Measurements from ENCODE around the gene TYMP.

TYMP gene, protein sequence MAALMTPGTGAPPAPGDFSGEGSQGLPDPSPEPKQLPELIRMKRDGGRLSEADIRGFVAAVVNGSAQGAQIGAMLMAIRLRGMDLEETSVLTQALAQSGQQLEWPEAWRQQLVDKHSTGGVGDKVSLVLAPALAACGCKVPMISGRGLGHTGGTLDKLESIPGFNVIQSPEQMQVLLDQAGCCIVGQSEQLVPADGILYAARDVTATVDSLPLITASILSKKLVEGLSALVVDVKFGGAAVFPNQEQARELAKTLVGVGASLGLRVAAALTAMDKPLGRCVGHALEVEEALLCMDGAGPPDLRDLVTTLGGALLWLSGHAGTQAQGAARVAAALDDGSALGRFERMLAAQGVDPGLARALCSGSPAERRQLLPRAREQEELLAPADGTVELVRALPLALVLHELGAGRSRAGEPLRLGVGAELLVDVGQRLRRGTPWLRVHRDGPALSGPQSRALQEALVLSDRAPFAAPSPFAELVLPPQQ

DNA sequence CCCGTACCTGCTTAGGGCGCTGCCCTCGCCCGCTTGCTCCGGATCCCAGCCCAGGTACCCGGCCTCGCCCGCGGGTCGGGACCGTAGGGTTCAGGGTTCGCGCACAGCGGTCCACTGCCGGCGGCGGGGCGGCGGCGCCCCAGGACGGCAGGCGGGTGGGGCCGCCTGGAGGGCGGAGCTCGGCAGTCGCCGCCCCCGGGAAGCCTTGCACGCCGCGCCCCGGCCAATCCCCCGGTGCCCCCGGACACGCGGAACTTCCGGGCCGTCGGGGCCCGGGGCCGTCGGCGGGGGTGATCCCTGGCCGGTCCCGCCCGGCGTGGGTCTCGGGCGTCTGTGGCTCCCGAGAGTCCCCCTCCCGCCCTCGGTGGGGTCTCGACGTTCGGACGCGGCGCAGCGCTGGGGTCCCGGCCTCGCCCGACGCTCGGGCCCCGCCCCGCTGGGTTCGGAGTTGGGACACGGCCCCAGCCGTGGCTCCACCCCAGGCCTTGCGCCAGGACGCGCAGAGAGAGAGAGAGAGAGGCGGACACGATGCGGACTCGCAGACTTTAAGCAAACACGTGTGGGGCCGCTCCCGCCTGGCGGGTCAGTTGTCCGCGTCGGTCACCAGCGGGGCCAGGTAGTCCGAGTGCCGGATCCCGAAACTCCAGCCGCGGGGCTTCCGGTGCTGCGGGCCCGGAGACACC lies at the start of gene TYMP:
Gene TYMP (minus strand): TSS at position 116 of the 683 bp plus-strand sequence. CDS start 303 bp downstream, outside the sequence.
- peak within 1 kb of the TSS; percentile 57 to 69 for H3K27ac ChIP-seq
- no peaks in the 10 kb centered on the region for H3K36me3 ChIP-seq
- H3K4me3 ChIP-seq, result peak within 1 kb of the TSS; percentile 44 to 53
- H3K4me1 ChIP-seq, result peaks cover 0 to 51% (median 36%) of the 10 kb centered on the region in 4 donors
- intact Hi-C loops (cut with DNase I; ENCODE audit: low total_unique reads), result loop anchor here (5.0 kb wide), 1 partner anchor 52 kb away; the partner anchor contains the start of gene CHKB
- peaks cover 6 to 59% of the 10 kb centered on the region in 2 donors for H3K27me3 ChIP-seq
- TF ChIP-seq, protein P1, sequence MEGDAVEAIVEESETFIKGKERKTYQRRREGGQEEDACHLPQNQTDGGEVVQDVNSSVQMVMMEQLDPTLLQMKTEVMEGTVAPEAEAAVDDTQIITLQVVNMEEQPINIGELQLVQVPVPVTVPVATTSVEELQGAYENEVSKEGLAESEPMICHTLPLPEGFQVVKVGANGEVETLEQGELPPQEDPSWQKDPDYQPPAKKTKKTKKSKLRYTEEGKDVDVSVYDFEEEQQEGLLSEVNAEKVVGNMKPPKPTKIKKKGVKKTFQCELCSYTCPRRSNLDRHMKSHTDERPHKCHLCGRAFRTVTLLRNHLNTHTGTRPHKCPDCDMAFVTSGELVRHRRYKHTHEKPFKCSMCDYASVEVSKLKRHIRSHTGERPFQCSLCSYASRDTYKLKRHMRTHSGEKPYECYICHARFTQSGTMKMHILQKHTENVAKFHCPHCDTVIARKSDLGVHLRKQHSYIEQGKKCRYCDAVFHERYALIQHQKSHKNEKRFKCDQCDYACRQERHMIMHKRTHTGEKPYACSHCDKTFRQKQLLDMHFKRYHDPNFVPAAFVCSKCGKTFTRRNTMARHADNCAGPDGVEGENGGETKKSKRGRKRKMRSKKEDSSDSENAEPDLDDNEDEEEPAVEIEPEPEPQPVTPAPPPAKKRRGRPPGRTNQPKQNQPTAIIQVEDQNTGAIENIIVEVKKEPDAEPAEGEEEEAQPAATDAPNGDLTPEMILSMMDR (IDR thresholded peaks at IDR 0.05), result no peak
- peak; percentile 80 to 85 for DNase-seq
- no peaks in the 10 kb centered on the region for H3K9me3 ChIP-seq

GRCh38 chr22:50578776-50579310 lies 49.0 kb upstream of the TYMP start:
- peaks cover 0 to 33% (median 27%) of the 10 kb centered on the region in 4 donors for H3K4me1 ChIP-seq
- H3K4me3 ChIP-seq, result no peak overlapping the region
- H3K27ac ChIP-seq, result no peak overlapping the region
- peaks cover 0 to 33% of the 10 kb centered on the region in 2 donors for H3K27me3 ChIP-seq
- peak; percentile 10 to 29 for DNase-seq
- intact Hi-C loops (cut with DNase I; ENCODE audit: low total_unique reads), result no loop called here
- H3K36me3 ChIP-seq, result peaks cover 0 to 8% (median 0%) of the 10 kb centered on the region in 3 donors
- TF ChIP-seq, protein P1 (IDR thresholded peaks at IDR 0.05), result no peak
- H3K9me3 ChIP-seq, result no peaks in the 10 kb centered on the region

DNA sequence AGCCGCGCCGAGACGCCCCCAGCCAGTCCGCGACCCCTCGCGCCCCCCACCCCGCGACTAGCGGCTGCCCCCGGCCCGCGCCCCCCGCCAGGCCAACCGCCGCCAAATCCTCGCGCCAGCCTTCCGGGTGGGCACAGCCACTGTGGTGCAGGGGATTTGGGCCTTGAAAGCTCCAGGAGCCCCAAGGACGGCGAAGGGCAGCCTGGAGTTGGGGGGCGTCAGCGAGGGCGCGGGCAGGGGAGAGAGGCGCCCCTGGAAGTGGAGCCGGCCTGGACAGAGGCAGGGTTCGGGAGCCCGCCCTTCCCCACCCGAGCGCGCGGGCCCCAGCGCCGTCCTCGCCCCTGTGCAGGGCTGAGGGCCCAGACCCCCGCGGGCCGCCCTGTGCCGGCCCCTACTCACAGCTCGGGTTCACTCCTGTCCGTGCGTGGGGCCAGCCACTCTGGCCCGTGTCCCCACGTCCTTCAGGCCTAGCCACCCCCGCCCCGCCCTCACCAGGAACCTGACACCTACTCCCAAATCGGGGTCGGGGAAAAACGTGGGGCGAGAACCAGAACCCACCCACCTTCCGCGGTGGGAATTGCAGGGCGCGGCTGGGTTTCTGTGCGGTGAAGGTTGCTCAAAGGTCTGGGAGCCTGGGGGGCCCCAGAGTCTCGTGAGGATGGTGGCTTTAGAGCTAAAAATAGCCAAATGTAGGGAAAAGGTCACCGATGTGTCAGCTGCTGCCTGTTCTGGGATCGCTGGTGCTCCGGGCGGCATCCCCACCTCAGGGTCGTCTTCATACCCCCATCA lies 48.4 kb upstream of the TYMP start, which contains the start of gene CPT1B:
Gene CPT1B (minus strand): TSS at position 441 of the 789 bp plus-strand sequence. CDS start 512 bp downstream, outside the sequence.
- TF ChIP-seq, protein P1 (IDR thresholded peaks at IDR 0.05), result no peak
- peaks cover 0 to 15% (median 0%) of the 10 kb centered on the region in 3 donors for H3K36me3 ChIP-seq
- intact Hi-C loops (cut with DNase I; ENCODE audit: low total_unique reads), result no loop called here
- H3K4me1 ChIP-seq, result peaks cover 0 to 27% (median 21%) of the 10 kb centered on the region in 4 donors
- H3K9me3 ChIP-seq, result no peaks in the 10 kb centered on the region
- peaks cover 0 to 33% of the 10 kb centered on the region in 2 donors for H3K27me3 ChIP-seq
- H3K4me3 ChIP-seq, result no peak within 1 kb of the TSS
- H3K27ac ChIP-seq, result no peak within 1 kb of the TSS
- peak; percentile 3 to 60 for DNase-seq

DNA sequence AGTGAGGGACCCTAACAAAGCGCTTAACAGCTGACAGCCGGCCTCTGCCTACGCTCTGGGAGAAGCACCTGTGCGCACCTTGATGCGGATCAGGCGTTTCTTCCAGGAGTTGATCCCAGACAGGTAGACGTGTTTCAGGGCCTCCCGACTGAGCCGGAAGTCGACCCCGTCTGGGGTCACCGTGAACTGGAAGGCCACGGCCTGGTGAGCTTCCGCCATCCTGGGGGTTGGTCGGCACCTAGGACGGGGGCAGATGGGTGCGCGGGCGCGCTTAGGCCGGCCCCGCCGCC lies 47.8 kb upstream of the TYMP start:
- peaks cover 0 to 27% (median 21%) of the 10 kb centered on the region in 4 donors for H3K4me1 ChIP-seq
- no peaks in the 10 kb centered on the region for H3K9me3 ChIP-seq
- no peak overlapping the region for H3K4me3 ChIP-seq
- H3K36me3 ChIP-seq, result peaks cover 0 to 20% (median 0%) of the 10 kb centered on the region in 3 donors
- H3K27me3 ChIP-seq, result peaks cover 0 to 33% of the 10 kb centered on the region in 2 donors
- DNase-seq, result no peak
- intact Hi-C loops (cut with DNase I; ENCODE audit: low total_unique reads), result no loop called here
- H3K27ac ChIP-seq, result no peak overlapping the region
- TF ChIP-seq, protein P1 (IDR thresholded peaks at IDR 0.05), result no peak

All from tibial artery (tissue), 4 donors.